Activated CD4-positive, alpha-beta T cell treated with anti-CD3 and anti-CD28 coated beads for 36 hours (primary cell): ENCODE results near the gene CFAP91. TPM values are rescaled to one million over a fixed set of nuclear protein-coding genes. Genes with fewer than 3 reads are reported as not detected.
A peak's percentile ranks its signal among the peaks of the same experiment; 100 is the strongest.

Source experiments
- ATAC-seq: fragments of 200-7000 bp; cut with Tn5 transposase; one replicate; pipeline ENCODE4 v1.10.0; 2021; ENCODE audit warnings: mild to moderate bottlenecking, moderate library complexity
- CTCF ChIA-PET: fragments of 350-600 bp; sonication (Branson Sonifier 250); formaldehyde crosslinking; loops from one replicate; lab custom pipeline; 2021; ENCODE audit warnings: antibody characterized with exemption; lab: Charles Lee
- POLR2A ChIA-PET: fragments of 350-600 bp; sonication (Branson Sonifier 250); formaldehyde crosslinking; loops from one replicate; lab custom pipeline; 2021; ENCODE audit warnings: antibody characterized with exemption, inconsistent platforms; lab: Charles Lee
- DNase-seq: peaks from one replicate; pipeline ENCODE4 v3.0.0-alpha.2; 2020
- H3K27ac Mint-ChIP-seq: one replicate; pipeline ENCODE4 v1.8.0; 2021; ENCODE audit warnings: mixed read lengths
- H3K27me3 Mint-ChIP-seq: one replicate; pipeline ENCODE4 v1.8.0; 2021; ENCODE audit warnings: mixed read lengths
- H3K36me3 Mint-ChIP-seq: one replicate; pipeline ENCODE4 v1.8.0; 2021; ENCODE audit warnings: low read depth, mixed read lengths
- H3K4me1 Mint-ChIP-seq: one replicate; pipeline ENCODE4 v1.8.0; 2021; ENCODE audit warnings: mixed read lengths
- H3K4me3 Mint-ChIP-seq: one replicate; pipeline ENCODE4 v1.8.0; 2021; ENCODE audit warnings: mild to moderate bottlenecking, moderate library complexity, mixed read lengths
- H3K9me3 Mint-ChIP-seq: one replicate; pipeline ENCODE4 v1.8.0; 2021; ENCODE audit warnings: low read depth, mixed read lengths
- intact Hi-C, 2 experiments: fragments of 100-400 bp; cut with DNase I in 1 of 2; cut with micrococcal nuclease in 1 of 2; formaldehyde crosslinking; loops; one replicate each; pipeline versions ENCODE4 v1.14.2 to v1.15.1; 2022 to 2024; cut with DNase I, micrococcal nuclease
- total RNA-seq, 2 experiments: library from RNA; stranded (reverse); gene quantifications; one replicate each; pipeline ENCODE4 v1.2.3, GENCODE V29; 2021

The CFAP91 gene
- total RNA-seq, 2 experiments from 2014 or later = 0.25 to 0.67 TPM

- no peak overlapping the region for H3K27ac Mint-ChIP-seq
- ChIA-PET POLR2A (interaction anchor here (0.6 to 1.2 kb wide), 2 partner anchors 190 to 392 kb away, joined by 3 to 5 read pairs; no protein-coding TSS in a partner anchor), CTCF (interaction anchor here (0.8 to 1.4 kb wide), 2 partner anchors 13 to 22 kb away, joined by 3 to 6 read pairs; no protein-coding TSS in a partner anchor)
- peaks cover 4% of the 10 kb centered on the region for H3K9me3 Mint-ChIP-seq
- peaks cover 4% of the 10 kb centered on the region for H3K36me3 Mint-ChIP-seq
- no peak for ATAC-seq
- no peak for DNase-seq
- peaks cover 39% of the 10 kb centered on the region for H3K4me1 Mint-ChIP-seq
- intact Hi-C loops = loop anchor here (2.0 to 5.0 kb wide), 2 partner anchors 412 to 641 kb away; partner anchors contain the start of gene ARHGAP31 (in 1 of the 2)
- H3K4me3 Mint-ChIP-seq = peak overlapping the region; percentile 67
- peaks cover 5% of the 10 kb centered on the region for H3K27me3 Mint-ChIP-seq
Measured at GRCh38 chr3:119703820-119704531, 1.2 kb downstream of the CFAP91 start.

DNA sequence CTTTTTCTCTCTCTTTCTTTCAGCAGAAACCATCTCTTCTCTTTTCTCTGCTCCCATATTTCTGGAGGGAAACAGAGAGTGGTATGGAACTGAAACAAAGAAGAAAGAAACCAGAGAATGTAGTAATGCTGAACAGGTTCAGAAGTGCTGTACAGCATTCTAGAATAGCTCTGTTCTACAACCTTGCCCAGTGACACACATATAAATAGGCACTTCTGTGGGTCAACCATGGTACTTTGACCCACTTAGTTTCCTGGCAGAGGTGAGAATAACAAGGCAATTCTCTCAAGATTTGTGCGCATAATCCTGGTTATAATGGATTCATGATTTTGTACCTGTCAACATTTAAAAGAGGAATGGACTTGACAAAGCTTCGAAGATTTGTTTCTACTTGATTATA, 12.3 kb downstream of the CFAP91 start:
- ChIA-PET CTCF (interaction anchor here (0.7 kb wide), 1 partner anchor 787 kb away, joined by 3 read pairs; no protein-coding TSS in a partner anchor), POLR2A (no interaction called here)
- DNase-seq = no peak
- H3K27me3 Mint-ChIP-seq = no peaks in the 10 kb centered on the region
- no peaks in the 10 kb centered on the region for H3K4me1 Mint-ChIP-seq
- H3K4me3 Mint-ChIP-seq = no peak overlapping the region
- H3K27ac Mint-ChIP-seq = no peak overlapping the region
- no peaks in the 10 kb centered on the region for H3K36me3 Mint-ChIP-seq
- no peak for ATAC-seq
- no peaks in the 10 kb centered on the region for H3K9me3 Mint-ChIP-seq
- intact Hi-C loops = no loop called here

DNA sequence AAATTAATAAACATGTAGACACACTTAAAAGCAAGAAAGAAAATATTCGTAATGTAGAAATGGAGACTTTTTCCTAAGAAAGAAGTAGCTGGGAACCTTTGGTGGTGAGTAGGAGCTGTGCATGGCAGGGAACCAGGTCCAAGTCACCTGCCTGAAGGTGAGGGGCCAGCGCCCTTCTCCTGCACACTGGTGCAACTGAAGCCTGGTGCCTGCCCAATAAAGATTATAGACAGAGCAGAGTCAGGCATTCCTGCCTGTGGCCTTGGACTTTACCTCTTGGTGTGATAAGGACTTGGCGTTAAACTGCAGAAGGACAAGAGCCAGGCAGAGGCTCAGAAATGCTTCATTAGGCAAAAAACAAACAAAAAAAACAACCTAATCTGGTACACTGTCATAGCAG, 14.2 kb downstream of the CFAP91 start:
- Mint-ChIP-seq H3K36me3 (no peaks in the 10 kb centered on the region), H3K4me3 (no peak overlapping the region), H3K27ac (no peak overlapping the region), H3K27me3 (no peaks in the 10 kb centered on the region), H3K4me1 (no peaks in the 10 kb centered on the region), H3K9me3 (no peaks in the 10 kb centered on the region)
- ATAC-seq = no peak
- POLR2A ChIA-PET = no interaction called here
- CTCF ChIA-PET = interaction anchor here (1.0 to 1.1 kb wide), 2 partner anchors 12 to 27 kb away, joined by 3 to 6 read pairs; no protein-coding TSS in a partner anchor
- intact Hi-C loops = no loop called here
- DNase-seq = no peak

DNA sequence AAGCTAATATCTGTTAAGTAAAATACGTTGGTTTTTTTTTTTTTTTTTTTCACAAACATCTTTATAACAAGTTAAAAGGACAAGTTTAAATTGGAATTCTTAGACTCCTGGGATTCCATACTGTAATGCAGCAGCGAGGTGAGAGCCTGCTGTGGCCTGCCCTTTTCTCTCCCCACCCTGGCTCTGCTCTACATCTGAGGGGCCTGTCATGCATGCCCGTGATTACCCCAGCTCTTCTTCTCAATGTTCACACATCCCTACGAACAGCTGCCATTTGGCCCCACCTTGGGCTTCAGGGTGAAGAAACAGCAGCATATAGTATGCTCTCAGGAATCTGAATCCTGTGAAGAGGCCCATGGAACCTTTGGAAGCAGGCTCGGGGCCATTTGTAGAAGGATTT, 14.7 kb downstream of the CFAP91 start:
- POLR2A ChIA-PET = no interaction called here
- no peak for DNase-seq
- Mint-ChIP-seq H3K36me3 (no peaks in the 10 kb centered on the region), H3K9me3 (no peaks in the 10 kb centered on the region), H3K4me1 (no peaks in the 10 kb centered on the region), H3K27ac (no peak overlapping the region), H3K4me3 (no peak overlapping the region), H3K27me3 (no peaks in the 10 kb centered on the region)
- intact Hi-C loops = no loop called here
- CTCF ChIA-PET = no interaction called here
- no peak for ATAC-seq

DNA sequence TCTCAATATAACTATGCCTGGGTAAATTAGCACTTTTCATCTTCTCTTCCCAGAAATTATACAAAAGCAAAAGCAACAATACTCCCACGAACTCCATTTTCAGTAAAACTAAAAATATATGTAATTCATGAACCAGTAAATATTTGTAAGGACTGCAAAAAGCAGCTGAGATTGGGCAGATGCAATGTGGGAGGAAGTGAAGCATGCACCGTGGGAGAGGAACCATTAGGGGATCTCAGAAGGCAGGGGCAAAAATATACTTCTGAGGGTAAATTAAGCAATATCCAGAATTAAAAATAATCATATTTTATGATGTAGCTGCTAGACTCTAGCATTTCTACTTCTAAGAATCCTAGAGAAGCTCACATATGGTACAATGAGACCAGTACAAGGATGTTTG, 20.2 kb downstream of the CFAP91 start:
- H3K27ac Mint-ChIP-seq = no peak overlapping the region
- no peak for ATAC-seq
- no peaks in the 10 kb centered on the region for H3K27me3 Mint-ChIP-seq
- no peaks in the 10 kb centered on the region for H3K9me3 Mint-ChIP-seq
- POLR2A ChIA-PET = no interaction called here
- DNase-seq = no peak
- intact Hi-C loops = no loop called here
- H3K4me3 Mint-ChIP-seq = no peak overlapping the region
- CTCF ChIA-PET = interaction anchor here (1.0 kb wide), 1 partner anchor 43 kb away, joined by 3 read pairs; no protein-coding TSS in a partner anchor
- no peaks in the 10 kb centered on the region for H3K4me1 Mint-ChIP-seq
- no peaks in the 10 kb centered on the region for H3K36me3 Mint-ChIP-seq

GRCh38 chr3:119726909-119727308, 24.1 kb downstream of the CFAP91 start:
- Mint-ChIP-seq H3K36me3 (no peaks in the 10 kb centered on the region), H3K9me3 (no peaks in the 10 kb centered on the region), H3K4me1 (peaks cover under 1% of the 10 kb centered on the region), H3K27me3 (no peaks in the 10 kb centered on the region), H3K4me3 (no peak overlapping the region), H3K27ac (no peak overlapping the region)
- POLR2A ChIA-PET = no interaction called here
- ATAC-seq (no peak), DNase-seq (no peak)
- intact Hi-C loops = no loop called here
- CTCF ChIA-PET = interaction anchor here (0.7 kb wide), 1 partner anchor 201 kb away, joined by 3 read pairs; no protein-coding TSS in a partner anchor

GRCh38 chr3:119729996-119730395, 27.2 kb downstream of the CFAP91 start:
- no peak for ATAC-seq
- Mint-ChIP-seq H3K4me1 (peaks cover 4% of the 10 kb centered on the region), H3K36me3 (no peaks in the 10 kb centered on the region), H3K27ac (no peak overlapping the region), H3K9me3 (no peaks in the 10 kb centered on the region), H3K27me3 (no peaks in the 10 kb centered on the region), H3K4me3 (no peak overlapping the region)
- CTCF ChIA-PET = no interaction called here
- no peak for DNase-seq
- POLR2A ChIA-PET = interaction anchor here (0.6 kb wide), 1 partner anchor 9 kb away, joined by 3 read pairs; no protein-coding TSS in a partner anchor
- intact Hi-C loops = no loop called here

- no peaks in the 10 kb centered on the region for H3K36me3 Mint-ChIP-seq
- no peak for DNase-seq
- no peaks in the 10 kb centered on the region for H3K27me3 Mint-ChIP-seq
- no peaks in the 10 kb centered on the region for H3K9me3 Mint-ChIP-seq
- POLR2A ChIA-PET = no interaction called here
- no peak overlapping the region for H3K4me3 Mint-ChIP-seq
- H3K4me1 Mint-ChIP-seq = peaks cover 4% of the 10 kb centered on the region
- H3K27ac Mint-ChIP-seq = no peak overlapping the region
- intact Hi-C loops = no loop called here
- CTCF ChIA-PET = interaction anchor here (0.8 kb wide), 1 partner anchor 18 kb away, joined by 3 read pairs; no protein-coding TSS in a partner anchor
- peak; percentile 84 for ATAC-seq
Measured at GRCh38 chr3:119731560-119732343, 28.9 kb downstream of the CFAP91 start.

GRCh38 chr3:119733812-119734211, 31.0 kb downstream of the CFAP91 start:
- POLR2A ChIA-PET = no interaction called here
- Mint-ChIP-seq H3K27ac (no peak overlapping the region), H3K36me3 (no peaks in the 10 kb centered on the region), H3K9me3 (no peaks in the 10 kb centered on the region), H3K27me3 (no peaks in the 10 kb centered on the region), H3K4me1 (peaks cover 4% of the 10 kb centered on the region), H3K4me3 (no peak overlapping the region)
- CTCF ChIA-PET = interaction anchor here (0.6 to 0.8 kb wide), 3 partner anchors 231 to 363 kb away, joined by 3 to 4 read pairs (median 3); no protein-coding TSS in a partner anchor
- intact Hi-C loops = no loop called here
- DNase-seq (no peak), ATAC-seq (no peak)

GRCh38 chr3:119738741-119739140, 35.9 kb downstream of the CFAP91 start:
- Mint-ChIP-seq H3K4me1 (no peaks in the 10 kb centered on the region), H3K27me3 (peaks cover 21% of the 10 kb centered on the region), H3K9me3 (no peaks in the 10 kb centered on the region), H3K36me3 (no peaks in the 10 kb centered on the region), H3K27ac (no peak overlapping the region), H3K4me3 (no peak overlapping the region)
- intact Hi-C loops = no loop called here
- CTCF ChIA-PET = no interaction called here
- no peak for DNase-seq
- POLR2A ChIA-PET = no interaction called here
- no peak for ATAC-seq
